ENCODE results near the gene AFF3.

DNA sequence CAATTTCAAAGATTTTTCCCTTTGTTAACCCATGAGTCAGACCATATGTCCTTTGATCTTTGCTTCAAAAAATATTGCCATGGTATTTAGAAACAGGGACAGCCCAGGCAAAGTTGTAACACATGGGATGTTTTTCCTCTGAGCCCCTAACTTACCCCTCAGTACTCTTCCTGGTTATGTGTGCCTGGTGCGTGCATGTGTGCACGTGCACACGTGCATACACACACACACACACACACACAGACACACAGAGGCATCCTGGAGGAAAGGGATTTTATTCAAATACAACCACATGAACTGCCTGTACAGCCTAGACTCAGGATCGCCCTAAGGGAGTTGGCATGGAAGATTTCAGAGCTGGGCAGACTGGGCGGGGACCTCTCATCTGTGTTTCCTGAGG lies 5.1 kb downstream of the AFF3 start:
- TF ChIP-seq, protein P1, sequence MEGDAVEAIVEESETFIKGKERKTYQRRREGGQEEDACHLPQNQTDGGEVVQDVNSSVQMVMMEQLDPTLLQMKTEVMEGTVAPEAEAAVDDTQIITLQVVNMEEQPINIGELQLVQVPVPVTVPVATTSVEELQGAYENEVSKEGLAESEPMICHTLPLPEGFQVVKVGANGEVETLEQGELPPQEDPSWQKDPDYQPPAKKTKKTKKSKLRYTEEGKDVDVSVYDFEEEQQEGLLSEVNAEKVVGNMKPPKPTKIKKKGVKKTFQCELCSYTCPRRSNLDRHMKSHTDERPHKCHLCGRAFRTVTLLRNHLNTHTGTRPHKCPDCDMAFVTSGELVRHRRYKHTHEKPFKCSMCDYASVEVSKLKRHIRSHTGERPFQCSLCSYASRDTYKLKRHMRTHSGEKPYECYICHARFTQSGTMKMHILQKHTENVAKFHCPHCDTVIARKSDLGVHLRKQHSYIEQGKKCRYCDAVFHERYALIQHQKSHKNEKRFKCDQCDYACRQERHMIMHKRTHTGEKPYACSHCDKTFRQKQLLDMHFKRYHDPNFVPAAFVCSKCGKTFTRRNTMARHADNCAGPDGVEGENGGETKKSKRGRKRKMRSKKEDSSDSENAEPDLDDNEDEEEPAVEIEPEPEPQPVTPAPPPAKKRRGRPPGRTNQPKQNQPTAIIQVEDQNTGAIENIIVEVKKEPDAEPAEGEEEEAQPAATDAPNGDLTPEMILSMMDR (IDR thresholded peaks at IDR 0.05) = no peak
- TF ChIP-seq POLR2A (IDR thresholded peaks at IDR 0.05) = no peak
